Measurements from ENCODE around the gene LMBRD2. TPM values are rescaled to one million over a fixed set of nuclear protein-coding genes. Genes with fewer than 3 reads are reported as not detected.

LMBRD2 gene
- total and polyA plus RNA-seq, 10 of the 15 experiments (the other 5 are each of a cell fraction or from before 2014, with no cell fraction given) = 0.90 to 9.8 (median 6.5) TPM

GRCh38 chr5:36059571-36060419 lies 91.9 kb downstream of the LMBRD2 start:
- ChIA-PET POLR2A (interaction anchor here (0.6 kb wide), 1 partner anchor 87 kb away, joined by 3 read pairs; no protein-coding TSS in a partner anchor), RAD21 (ENCODE audit: unreplicated experiment) (no interaction called here), CTCF (interaction anchor here (1.0 kb wide), 1 partner anchor 13 kb away, joined by 3 read pairs; no protein-coding TSS in a partner anchor)

More at GRCh38 chr5:36059571-36060419, 91.9 kb downstream of the LMBRD2 start:
- H3K4me3 ChIP-seq = no peak overlapping the region
- H3K9me3 ChIP-seq (replicated peaks; ENCODE audit: control insufficient read depth, insufficient read depth, low read length) = no peaks in the 10 kb centered on the region
- no peaks in the 10 kb centered on the region for H3K4me1 ChIP-seq (ENCODE audit: control insufficient read depth, insufficient read depth, low read length)
- H2AFZ ChIP-seq (ENCODE audit: control insufficient read depth, low read depth, low read length) = no peak overlapping the region
- H3K36me3 ChIP-seq (ENCODE audit: control insufficient read depth in 2 of 2, insufficient read depth in 2 of 2, low read length in 1 of 2) = no peaks in the 10 kb centered on the region
- peaks cover 0 to 2% of the 10 kb centered on the region in 2 experiments; a peak in 1 of 4 replicates for H3K27me3 ChIP-seq (replicated peaks in 1 of 2; ENCODE audit: control insufficient read depth in 2 of 2, insufficient read depth in 2 of 2, low read length in 1 of 2)
- FAIRE-seq (no peak), DNase-seq (ENCODE audit: low read depth, low spot score) (no peak), ATAC-seq (no peak)
- H3K4me2 ChIP-seq (ENCODE audit: control insufficient read depth, insufficient read depth) = no peak overlapping the region
- in situ Hi-C loops (cut with MboI) (no loop called here), intact Hi-C loops (cut with micrococcal nuclease; ENCODE audit: unreplicated experiment) (no loop called here)
- TF ChIP-seq IKZF2 (IDR thresholded peaks at IDR 0.05) (no peak), CBX3 (IDR thresholded peaks at IDR 0.05; ENCODE audit: borderline replicate concordance, low read depth) (no peak), POLR2A (IDR thresholded peaks at IDR 0.05; ENCODE audit: low read depth, low read length) (no peak), PML (IDR thresholded peaks at IDR 0.05; ENCODE audit: low read length) (no peak), KLF5 (IDR thresholded peaks at IDR 0.05; ENCODE audit: partially characterized antibody) (no peak), RB1 (IDR thresholded peaks at IDR 0.05; ENCODE audit: borderline replicate concordance) (no peak), RCOR1 (conservative IDR thresholded peaks at IDR 0.05; ENCODE audit: low read depth, low read length) (no peak), ATF2 (IDR thresholded peaks at IDR 0.05; ENCODE audit: low read length) (no peak), MAX (IDR thresholded peaks at IDR 0.05; ENCODE audit: low read depth, low read length) (no peak), EGR1 (IDR thresholded peaks at IDR 0.05; ENCODE audit: borderline replicate concordance in 1 of 2, low read depth in 2 of 2, low read length in 2 of 2) (no peak), GABPA (IDR thresholded peaks at IDR 0.05; ENCODE audit: low read depth) (no peak), BCLAF1 (IDR thresholded peaks at IDR 0.05) (no peak), ZBED1 (IDR thresholded peaks at IDR 0.05; ENCODE audit: borderline replicate concordance) (no peak), BMI1 (IDR thresholded peaks at IDR 0.05; ENCODE audit: borderline replicate concordance) (no peak), BCL11A (IDR thresholded peaks at IDR 0.05; ENCODE audit: low read depth, low read length) (no peak), SP1 (IDR thresholded peaks at IDR 0.05; ENCODE audit: low read depth, low read length) (no peak), CHD4 (IDR thresholded peaks at IDR 0.05) (no peak)
- SMC1A ChIA-PET (ENCODE audit: uncharacterized antibody, unreplicated experiment) = no interaction called here
- WGBS (ENCODE audit: insufficient coverage, insufficient replicate concordance, low lambda C conversion rate, missing lambda C conversion rate) = 24% methylated on average over 5 of the region's 5 CpGs
- H3K27ac ChIP-seq (ENCODE audit: control insufficient read depth, insufficient read depth) = no peak overlapping the region
- no peak overlapping the region for H3K9ac ChIP-seq (ENCODE audit: control insufficient read depth, insufficient read depth, low read length)
- no peaks in the 10 kb centered on the region for H4K20me1 ChIP-seq (ENCODE audit: control insufficient read depth, insufficient read depth)
- no TSS peak for BruUV-seq (replicated peaks)
- H3K79me2 ChIP-seq (ENCODE audit: control insufficient read depth, insufficient read depth, low read length) = no peaks in the 10 kb centered on the region
